Esophagus muscularis mucosa (tissue), 4 donors: Measurements from ENCODE around the gene OR8S1. TPM values are rescaled to one million over a fixed set of nuclear protein-coding genes. Genes with fewer than 3 reads are reported as not detected.
"Not testable (repeated sequence)": the region's sequence is repeated elsewhere in the genome, so short reads cannot be mapped to it uniquely, and the experiment has no call there.

Experiments
- DNase-seq: peaks from one replicate; pipeline ENCODE4 v3.0.0-alpha.2; 2017; ENCODE audit errors: extremely low spot score
- H3K27ac ChIP-seq, 4 donors: fragments of 200-600 bp; sonication (generic); replicated peaks in 1 of 4; 1 replicate in 3 of 4; 2 replicates in 1 of 4; pipeline ENCODE4 v1.5.1; 2016 to 2019; ENCODE audit warnings: mild to moderate bottlenecking in 1 of 4
- H3K27me3 ChIP-seq, 4 donors: fragments of 200-600 bp; sonication (generic); one replicate each; pipeline versions ENCODE4 v1.5.1 to v1.6.0; 2016 to 2019
- H3K36me3 ChIP-seq, 4 donors: fragments of 200-600 bp; sonication (generic); one replicate each; pipeline ENCODE4 v1.5.1; 2016 to 2019
- H3K4me1 ChIP-seq, 4 donors: fragments of 200-600 bp; sonication (generic); one replicate each; pipeline ENCODE4 v1.5.1; 2016 to 2019
- H3K4me3 ChIP-seq, 4 donors: fragments of 200-600 bp; sonication (generic); 1 replicate in 2 of 4; 2 replicates in 2 of 4; pipeline ENCODE4 v1.5.1; 2016 to 2019; ENCODE audit warnings: mild to moderate bottlenecking in 4 of 4, moderate library complexity in 1 of 4
- H3K9me3 ChIP-seq, 4 donors: fragments of 200-600 bp; sonication (generic); 1 replicate in 3 of 4; 2 replicates in 1 of 4; pipeline ENCODE4 v1.5.1; 2016 to 2019
- EP300 ChIP-seq: sonication (generic); formaldehyde crosslinking; IDR thresholded peaks from one replicate; pipeline ENCODE4 v1.6.1; 2017; ENCODE audit warnings: antibody characterized with exemption
- POLR2A ChIP-seq: fragments of 450-650 bp; IDR thresholded peaks from one replicate; pipeline ENCODE4 v1.6.1; 2017; ENCODE audit warnings: antibody characterized with exemption, moderate library complexity, mild to moderate bottlenecking, low read depth
- POLR2AphosphoS5 ChIP-seq, 2 donors: sonication (generic); formaldehyde crosslinking; IDR thresholded peaks; one replicate each; pipeline ENCODE4 v1.6.1; 2017; ENCODE audit warnings: antibody characterized with exemption in 2 of 2
- WGBS: methylation state at CpG from one replicate; pipeline ENCODE4 v1.1.5; 2018; 5-methylcytosine and 5-hydroxymethylcytosine counted together
- intact Hi-C: fragments of 100-400 bp; cut with DNase I; formaldehyde crosslinking; loops from one replicate; pipeline ENCODE4 v1.15.1; 2023
- total RNA-seq, 4 donors: library from RNA; depleted of rRNA; stranded (reverse); fragments of >200 nt; gene quantifications; one replicate each; pipeline versions ENCODE4 v1.1.0 to v1.2.1, GENCODE V29; 2016
- TF ChIP-seq, protein P1 (sequence below), 3 experiments: fragments of 200-600 bp in 2 of 3; fragments of 450-650 bp in 1 of 3; sonication (generic) in 2 of 3; IDR thresholded peaks; one replicate each; pipeline ENCODE4 v1.5.1; 2017 to 2019; ENCODE audit warnings: antibody characterized with exemption in 3 of 3, mild to moderate bottlenecking in 2 of 3, moderate library complexity in 1 of 3

The OR8S1 gene
- total RNA-seq, 4 donors from 2014 or later = 0.32 TPM; not detected in 3

DNA sequence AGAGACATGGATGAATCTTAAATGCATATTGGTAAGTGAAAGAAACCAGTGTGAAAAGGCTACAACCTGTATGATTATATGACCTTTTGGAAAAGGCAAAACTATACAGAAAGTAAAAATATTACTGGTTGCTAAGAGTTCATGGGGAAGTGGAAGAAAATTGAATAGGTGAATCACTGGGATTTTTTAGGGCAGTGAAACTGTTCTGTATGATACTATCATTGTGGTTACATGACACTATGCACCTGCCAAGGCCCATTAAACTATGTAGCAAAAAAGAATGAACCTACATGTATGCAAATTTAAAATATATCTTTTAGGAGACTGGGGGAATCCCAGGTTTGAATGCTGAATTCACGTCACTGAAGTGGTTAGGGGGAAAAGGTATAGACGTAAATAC, 12.6 kb upstream of the OR8S1 start:
- no peak overlapping the region for H3K4me3 ChIP-seq
- no peak for DNase-seq
- H3K27me3 ChIP-seq = no peaks in the 10 kb centered on the region
- WGBS = 66% methylated on average over 2 of the region's 2 CpGs
- no peaks in the 10 kb centered on the region for H3K36me3 ChIP-seq
- intact Hi-C loops = no loop called here
- no peaks in the 10 kb centered on the region for H3K4me1 ChIP-seq
- no peak overlapping the region for H3K27ac ChIP-seq
- no peaks in the 10 kb centered on the region for H3K9me3 ChIP-seq
- TF ChIP-seq, protein P1, sequence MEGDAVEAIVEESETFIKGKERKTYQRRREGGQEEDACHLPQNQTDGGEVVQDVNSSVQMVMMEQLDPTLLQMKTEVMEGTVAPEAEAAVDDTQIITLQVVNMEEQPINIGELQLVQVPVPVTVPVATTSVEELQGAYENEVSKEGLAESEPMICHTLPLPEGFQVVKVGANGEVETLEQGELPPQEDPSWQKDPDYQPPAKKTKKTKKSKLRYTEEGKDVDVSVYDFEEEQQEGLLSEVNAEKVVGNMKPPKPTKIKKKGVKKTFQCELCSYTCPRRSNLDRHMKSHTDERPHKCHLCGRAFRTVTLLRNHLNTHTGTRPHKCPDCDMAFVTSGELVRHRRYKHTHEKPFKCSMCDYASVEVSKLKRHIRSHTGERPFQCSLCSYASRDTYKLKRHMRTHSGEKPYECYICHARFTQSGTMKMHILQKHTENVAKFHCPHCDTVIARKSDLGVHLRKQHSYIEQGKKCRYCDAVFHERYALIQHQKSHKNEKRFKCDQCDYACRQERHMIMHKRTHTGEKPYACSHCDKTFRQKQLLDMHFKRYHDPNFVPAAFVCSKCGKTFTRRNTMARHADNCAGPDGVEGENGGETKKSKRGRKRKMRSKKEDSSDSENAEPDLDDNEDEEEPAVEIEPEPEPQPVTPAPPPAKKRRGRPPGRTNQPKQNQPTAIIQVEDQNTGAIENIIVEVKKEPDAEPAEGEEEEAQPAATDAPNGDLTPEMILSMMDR (IDR thresholded peaks at IDR 0.05) = no peak
- TF ChIP-seq POLR2A (no peak), POLR2AphosphoS5 (IDR thresholded peaks at IDR 0.05) (no peak), EP300 (no peak)

- intact Hi-C loops = no loop called here
- Histone ChIP-seq H3K9me3 (no peaks in the 10 kb centered on the region), H3K27me3 (no peaks in the 10 kb centered on the region), H3K27ac (no peak overlapping the region), H3K4me1 (no peaks in the 10 kb centered on the region), H3K4me3 (no peak overlapping the region), H3K36me3 (no peaks in the 10 kb centered on the region)
- WGBS = 88% methylated on average over 1 of the region's 1 CpG
- no peak for DNase-seq
- TF ChIP-seq POLR2AphosphoS5 (IDR thresholded peaks at IDR 0.05) (no peak), POLR2A (no peak), EP300 (no peak)
- TF ChIP-seq, protein P1 (IDR thresholded peaks at IDR 0.05) = no peak
Measured at GRCh38 chr12:48514728-48515127, 10.7 kb upstream of the OR8S1 start.

DNA sequence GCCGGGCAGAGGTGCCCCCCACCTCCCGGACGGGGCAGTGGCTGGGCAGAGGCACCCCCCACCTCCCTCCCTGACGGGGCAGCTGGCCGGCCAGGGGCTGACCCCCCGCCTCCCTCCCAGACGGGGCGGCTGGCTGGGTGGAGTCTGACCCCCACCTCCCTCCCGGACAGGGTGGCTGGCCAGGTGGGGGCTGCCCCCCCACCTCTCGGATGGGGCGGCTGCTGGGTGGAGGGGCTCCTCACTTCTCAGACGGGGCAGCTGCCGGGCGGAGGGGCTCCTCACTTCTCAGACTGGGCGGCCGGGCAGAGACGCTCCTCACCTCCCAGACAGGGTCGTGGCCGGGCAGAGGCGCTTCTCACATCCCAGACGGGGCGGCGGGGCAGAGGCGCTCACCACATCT, 5.1 kb upstream of the OR8S1 start:
- DNase-seq, H3K4me3 ChIP-seq, H3K4me1 ChIP-seq, H3K9me3 ChIP-seq, H3K27me3 ChIP-seq, H3K36me3 ChIP-seq, intact Hi-C loops, H3K27ac ChIP-seq: not testable (repeated sequence)
- 78% methylated on average over 3 of the region's 24 CpGs for WGBS

- H3K27me3 ChIP-seq = no peaks in the 10 kb centered on the region
- intact Hi-C loops = no loop called here
- no peak overlapping the region for H3K27ac ChIP-seq
- H3K4me1 ChIP-seq = no peaks in the 10 kb centered on the region
- TF ChIP-seq EP300 = no peak
- TF ChIP-seq POLR2A = no peak
- no peak for TF ChIP-seq POLR2AphosphoS5 (IDR thresholded peaks at IDR 0.05)
- TF ChIP-seq, protein P1 (IDR thresholded peaks at IDR 0.05) = no peak
- H3K9me3 ChIP-seq = no peaks in the 10 kb centered on the region
- H3K36me3 ChIP-seq = no peaks in the 10 kb centered on the region
- no peak overlapping the region for H3K4me3 ChIP-seq
- 90% methylated on average over 41 of the region's 44 CpGs for whole genome bisulfite sequencing
- DNase-seq = no peak
Measured at GRCh38 chr12:48527891-48528670, 2.6 kb downstream of the OR8S1 start.

DNA sequence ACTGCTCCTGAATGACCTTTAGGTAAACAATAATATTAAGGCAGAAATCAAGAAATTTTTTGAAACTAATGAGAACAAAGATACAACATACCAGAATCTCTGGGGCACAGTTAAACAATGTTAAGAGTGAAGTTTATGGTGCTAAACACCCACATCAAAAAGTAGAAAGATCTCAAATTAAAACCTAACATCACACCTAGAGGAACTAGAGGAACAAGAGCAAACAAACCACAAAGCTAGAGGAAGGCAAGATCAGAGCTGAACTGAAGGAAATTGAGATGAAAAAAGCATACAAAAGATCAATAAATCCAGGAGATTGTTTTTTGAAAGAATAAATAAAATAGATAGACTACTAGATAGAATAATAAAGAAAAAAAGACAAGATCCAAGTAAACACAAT, 7.2 kb downstream of the OR8S1 start:
- TF ChIP-seq POLR2A = no peak
- no peak for TF ChIP-seq POLR2AphosphoS5 (IDR thresholded peaks at IDR 0.05)
- TF ChIP-seq, protein P1 (IDR thresholded peaks at IDR 0.05) = no peak
- TF ChIP-seq EP300 = no peak
- peaks cover 0 to 8% (median 2%) of the 10 kb centered on the region in 4 donors for H3K9me3 ChIP-seq
- no peaks in the 10 kb centered on the region for H3K36me3 ChIP-seq
- H3K4me1 ChIP-seq = no peaks in the 10 kb centered on the region
- H3K27ac ChIP-seq = no peak overlapping the region
- no peaks in the 10 kb centered on the region for H3K27me3 ChIP-seq
- H3K4me3 ChIP-seq = no peak overlapping the region
- intact Hi-C loops = no loop called here
- no peak for DNase-seq
